Measurements from ENCODE around the gene ELMO2.

ELMO2 gene

GRCh38 chr20:46350986-46351267 lies 55.5 kb downstream of the ELMO2 start:
- Histone ChIP-seq H3K27ac (peak overlapping the region; percentile 71), H3K4me3 (ENCODE audit: low read depth, low read length) (no peak overlapping the region)
- no peak for TF ChIP-seq CTCF (IDR thresholded peaks at IDR 0.05; ENCODE audit: low read depth, low read length)

GRCh38 chr20:46350201-46350985 lies 56.0 kb downstream of the ELMO2 start:
- H3K27me3 ChIP-seq (ENCODE audit: insufficient read depth, low read depth, severe bottlenecking), result no peaks in the 10 kb centered on the region
- no peak overlapping the region for H3K4me3 ChIP-seq (ENCODE audit: low read depth, low read length)
- TF ChIP-seq CTCF (IDR thresholded peaks at IDR 0.05; ENCODE audit: low read depth, low read length), result no peak
- no peaks in the 10 kb centered on the region; the same call in none of the 2 replicates for H3K36me3 ChIP-seq
- H3K27ac ChIP-seq, result peak overlapping the region; percentile 71
- no peaks in the 10 kb centered on the region for H3K9me3 ChIP-seq (ENCODE audit: severe bottlenecking)
- DNase-seq, result peak; percentile 75

More at GRCh38 chr20:46350986-46351267, 55.5 kb downstream of the ELMO2 start:
- no peaks in the 10 kb centered on the region for H3K27me3 ChIP-seq (ENCODE audit: insufficient read depth, low read depth, severe bottlenecking)
- no peak for DNase-seq
- no peaks in the 10 kb centered on the region; the same call in none of the 2 replicates for H3K36me3 ChIP-seq
- H3K9me3 ChIP-seq (ENCODE audit: severe bottlenecking), result no peaks in the 10 kb centered on the region

- H3K36me3 ChIP-seq, result no peaks in the 10 kb centered on the region; the same call in none of the 2 replicates
- no peaks in the 10 kb centered on the region for H3K9me3 ChIP-seq (ENCODE audit: severe bottlenecking)
- H3K27ac ChIP-seq, result peak overlapping the region; percentile 71
- no peak for TF ChIP-seq CTCF (IDR thresholded peaks at IDR 0.05; ENCODE audit: low read depth, low read length)
- H3K4me3 ChIP-seq (ENCODE audit: low read depth, low read length), result no peak overlapping the region
- H3K27me3 ChIP-seq (ENCODE audit: insufficient read depth, low read depth, severe bottlenecking), result no peaks in the 10 kb centered on the region
- DNase-seq, result no peak
Observed at GRCh38 chr20:46349742-46350056, 56.7 kb downstream of the ELMO2 start.

GRCh38 chr20:46349035-46349741 lies 57.2 kb downstream of the ELMO2 start:
- H3K9me3 ChIP-seq (ENCODE audit: severe bottlenecking), result no peaks in the 10 kb centered on the region
- peak; percentile 84 for DNase-seq
- no peaks in the 10 kb centered on the region for H3K27me3 ChIP-seq (ENCODE audit: insufficient read depth, low read depth, severe bottlenecking)
- no peak overlapping the region for H3K4me3 ChIP-seq (ENCODE audit: low read depth, low read length)
- no peaks in the 10 kb centered on the region; the same call in 1 of the 2 replicates for H3K36me3 ChIP-seq
- peak; percentile 94 for TF ChIP-seq CTCF (IDR thresholded peaks at IDR 0.05; ENCODE audit: low read depth, low read length)
- H3K27ac ChIP-seq, result peak overlapping the region; percentile 71

GRCh38 chr20:46347841-46348803 lies 58.3 kb downstream of the ELMO2 start:
- no peak overlapping the region for H3K27ac ChIP-seq
- no peaks in the 10 kb centered on the region for H3K9me3 ChIP-seq (ENCODE audit: severe bottlenecking)
- H3K4me3 ChIP-seq (ENCODE audit: low read depth, low read length), result no peak overlapping the region; the same call in 1 of the 2 replicates
- peak; percentile 78 for DNase-seq
- no peaks in the 10 kb centered on the region; the same call in 1 of the 2 replicates for H3K36me3 ChIP-seq
- no peaks in the 10 kb centered on the region for H3K27me3 ChIP-seq (ENCODE audit: insufficient read depth, low read depth, severe bottlenecking)
- TF ChIP-seq CTCF (IDR thresholded peaks at IDR 0.05; ENCODE audit: low read depth, low read length), result peak; percentile 59; the same call in 1 of the 2 replicates

All from WERI-Rb-1 (cell line).